Epithelial cell of proximal tubule (primary cell): ENCODE measurements around the gene DENND1A. TPM values are rescaled to one million over a fixed set of nuclear protein-coding genes. Genes with fewer than 3 reads are reported as not detected.

Experiments used
- DNase-seq: peaks from one replicate; pipeline ENCODE4 v3.0.0-alpha.2; 2011; ENCODE audit warnings: low read depth
- H3K4me3 ChIP-seq: 2 replicates; pipeline ENCODE4 v1.5.1; 2011; ENCODE audit warnings: low read depth, mild to moderate bottlenecking, low read length
- total RNA-seq: library from RNA; depleted of rRNA; stranded (reverse); fragments of >200 nt; gene quantifications from 2 replicates; pipeline ENCODE4 v1.2.3, GENCODE V29; 2015
- TF ChIP-seq, protein P1 (sequence below): conservative IDR thresholded peaks from 2 replicates; pipeline ENCODE4 v1.5.1; 2012; ENCODE audit warnings: low read depth, mild to moderate bottlenecking, low read length

The DENND1A gene
- total RNA-seq, 1 donor from 2014 or later = 26.6 TPM

- TF ChIP-seq, protein P1, sequence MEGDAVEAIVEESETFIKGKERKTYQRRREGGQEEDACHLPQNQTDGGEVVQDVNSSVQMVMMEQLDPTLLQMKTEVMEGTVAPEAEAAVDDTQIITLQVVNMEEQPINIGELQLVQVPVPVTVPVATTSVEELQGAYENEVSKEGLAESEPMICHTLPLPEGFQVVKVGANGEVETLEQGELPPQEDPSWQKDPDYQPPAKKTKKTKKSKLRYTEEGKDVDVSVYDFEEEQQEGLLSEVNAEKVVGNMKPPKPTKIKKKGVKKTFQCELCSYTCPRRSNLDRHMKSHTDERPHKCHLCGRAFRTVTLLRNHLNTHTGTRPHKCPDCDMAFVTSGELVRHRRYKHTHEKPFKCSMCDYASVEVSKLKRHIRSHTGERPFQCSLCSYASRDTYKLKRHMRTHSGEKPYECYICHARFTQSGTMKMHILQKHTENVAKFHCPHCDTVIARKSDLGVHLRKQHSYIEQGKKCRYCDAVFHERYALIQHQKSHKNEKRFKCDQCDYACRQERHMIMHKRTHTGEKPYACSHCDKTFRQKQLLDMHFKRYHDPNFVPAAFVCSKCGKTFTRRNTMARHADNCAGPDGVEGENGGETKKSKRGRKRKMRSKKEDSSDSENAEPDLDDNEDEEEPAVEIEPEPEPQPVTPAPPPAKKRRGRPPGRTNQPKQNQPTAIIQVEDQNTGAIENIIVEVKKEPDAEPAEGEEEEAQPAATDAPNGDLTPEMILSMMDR = no peak
- peak overlapping the region; percentile 48 for H3K4me3 ChIP-seq
- peak; percentile 13 for DNase-seq
These were observed 133.1 kb downstream of the DENND1A start for GRCh38 chr9:123796618-123797484.

DNA sequence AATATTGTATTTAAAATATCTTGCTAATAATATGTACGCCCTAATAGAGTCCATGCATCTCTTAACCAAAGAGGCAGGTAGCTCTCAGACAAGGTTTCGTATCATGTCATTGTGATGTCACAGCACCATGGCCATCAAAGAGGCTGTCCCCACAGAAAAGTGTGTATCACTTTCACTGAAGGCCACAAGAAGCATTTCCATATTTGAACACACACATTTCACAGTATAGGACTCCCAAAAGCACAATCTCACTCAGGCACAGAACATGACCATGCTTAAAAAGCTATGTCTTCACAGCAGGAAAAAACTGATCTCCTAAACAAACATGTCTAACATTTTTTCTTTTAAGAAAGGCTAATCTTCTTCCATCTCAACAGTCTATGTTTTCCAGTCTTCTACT is 133.8 kb downstream of the DENND1A start:
- DNase-seq = no peak
- H3K4me3 ChIP-seq = no peak overlapping the region
- TF ChIP-seq, protein P1 = no peak

DNA sequence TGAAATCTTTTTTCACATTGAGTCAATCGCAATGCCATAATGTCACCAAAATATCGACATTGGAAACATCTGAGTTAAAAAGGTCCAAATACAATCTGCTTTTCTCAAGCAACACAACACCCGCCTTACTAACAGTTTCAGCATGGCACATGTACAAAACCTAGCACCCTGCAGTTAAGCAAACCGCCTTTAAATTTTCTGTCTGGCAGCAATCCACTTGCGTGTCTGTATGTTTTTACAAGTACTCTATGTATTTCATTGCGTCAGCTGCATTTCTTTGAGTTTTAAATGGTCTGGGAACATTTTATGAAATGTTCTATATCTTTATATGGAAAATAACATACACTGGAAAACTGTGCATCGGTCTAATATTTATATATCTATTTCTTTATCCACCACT is 134.6 kb downstream of the DENND1A start:
- H3K4me3 ChIP-seq = no peak overlapping the region
- no peak for DNase-seq
- TF ChIP-seq, protein P1 = no peak

DNA sequence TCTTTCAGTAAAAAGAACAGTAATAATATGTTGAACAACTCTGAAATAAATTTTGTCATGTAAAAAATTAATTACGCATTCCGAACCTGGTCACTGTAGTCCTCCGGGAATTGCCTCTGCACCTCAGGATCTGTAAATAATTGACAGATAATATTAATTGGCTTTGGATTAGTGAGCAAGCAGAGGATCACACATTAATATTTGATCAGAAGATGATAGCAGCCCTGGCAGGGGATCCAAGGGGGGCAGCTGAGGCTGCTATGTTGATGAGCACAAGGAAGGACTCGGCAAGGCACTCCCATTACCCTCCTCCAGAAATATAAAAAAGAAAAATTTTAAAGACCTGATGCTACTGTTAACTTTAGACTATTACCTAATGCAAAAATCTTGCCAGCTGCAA is 137.4 kb downstream of the DENND1A start:
- H3K4me3 ChIP-seq = no peak overlapping the region
- TF ChIP-seq, protein P1 = no peak

GRCh38 chr9:123789554-123790292 is 140.2 kb downstream of the DENND1A start:
- DNase-seq = no peak
- TF ChIP-seq, protein P1 = no peak
- no peak overlapping the region for H3K4me3 ChIP-seq

More for the DNA sequence above, 137.4 kb downstream of the DENND1A start:
- no peak for DNase-seq

GRCh38 chr9:123787416-123787815 is 142.5 kb downstream of the DENND1A start:
- H3K4me3 ChIP-seq = no peak overlapping the region
- TF ChIP-seq, protein P1 = no peak
- no peak for DNase-seq

DNA sequence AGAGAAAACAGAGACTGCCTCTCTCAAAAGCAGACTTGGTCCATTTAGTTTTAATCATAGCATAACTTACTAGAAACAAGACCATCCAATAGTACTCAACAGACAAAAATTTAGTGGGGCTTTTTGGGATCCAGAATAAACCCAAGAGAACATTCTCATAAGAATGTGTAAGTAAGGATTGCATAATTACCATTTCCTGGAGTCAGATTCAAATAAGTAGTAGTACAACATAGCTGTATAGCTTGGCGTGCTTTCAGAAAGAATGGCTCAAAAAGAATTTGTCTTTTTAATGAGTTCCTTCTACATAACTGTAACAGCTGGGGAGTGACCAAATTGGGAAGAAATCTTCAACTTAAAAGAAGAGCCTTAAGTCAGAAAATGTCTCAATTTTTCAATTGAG is 145.4 kb downstream of the DENND1A start:
- TF ChIP-seq, protein P1 = no peak
- no peak overlapping the region for H3K4me3 ChIP-seq
- no peak for DNase-seq
